ENCODE measurements around the gene CHST12. TPM values are rescaled to one million over a fixed set of nuclear protein-coding genes. Genes with fewer than 3 reads are reported as not detected.

The CHST12 gene
- total and polyA plus RNA-seq, 2 donors (not counting 1 experiment from before 2014, with no cell fraction given) = 25.4 to 27.1 TPM

DNA sequence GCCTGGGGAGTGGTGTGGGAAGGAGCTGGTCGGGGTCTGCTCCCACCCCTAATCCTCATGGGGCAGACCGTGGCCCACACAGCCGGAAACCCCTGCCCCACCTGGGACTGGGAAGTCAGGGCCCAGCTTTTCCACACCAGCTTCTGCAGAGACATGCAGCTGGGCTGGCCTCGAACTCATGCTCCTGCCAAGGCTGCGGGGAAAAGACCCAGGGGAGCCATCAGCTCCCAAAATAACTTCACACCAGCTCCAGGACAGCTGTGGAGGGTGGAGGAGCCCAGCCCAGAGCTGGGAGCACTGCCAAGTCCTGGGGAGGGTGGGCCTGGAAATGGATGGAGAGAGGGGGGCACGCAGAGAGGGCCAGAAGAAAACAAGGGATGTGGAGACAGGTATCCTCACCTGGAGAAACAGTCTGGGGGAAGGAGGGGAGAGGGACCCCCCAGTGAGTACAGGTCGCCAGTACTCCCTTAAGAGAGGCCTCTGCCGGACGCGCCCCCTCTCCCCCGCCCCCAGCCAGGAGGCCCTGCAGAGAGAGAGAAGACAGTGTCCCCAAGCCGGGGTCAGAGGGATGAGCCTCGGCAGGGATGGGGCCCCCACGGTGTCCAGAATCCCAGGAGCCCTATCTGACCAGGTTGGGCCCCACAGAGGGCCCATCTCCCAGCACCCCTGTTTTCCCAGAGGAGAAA, 84.3 kb downstream of the CHST12 start:
- Histone ChIP-seq H3K4me3 (ENCODE audit: control extremely low read depth in 1 of 5, extremely low read depth in 1 of 5, insufficient read depth in 1 of 5, low read depth in 2 of 5, low read length in 4 of 5) (no peak overlapping the region), H3K27me3 (replicated peaks in 1 of 4; ENCODE audit: control extremely low read depth in 1 of 4, control insufficient read depth in 3 of 4, insufficient read depth in 4 of 4, low read length in 3 of 4) (peaks cover 0 to 14% (median 0%) of the 10 kb centered on the region in 4 experiments), H3K4me2 (replicated peaks; ENCODE audit: low read depth, low read length, poor library complexity, severe bottlenecking) (no peak overlapping the region), H3K79me2 (ENCODE audit: control insufficient read depth, insufficient read depth, low read length) (no peaks in the 10 kb centered on the region), H3K9me3 (ENCODE audit: control extremely low read depth in 1 of 3, control insufficient read depth in 2 of 3, insufficient read depth in 1 of 3, low read length in 2 of 3) (peaks cover 0 to 14% (median 4%) of the 10 kb centered on the region in 3 donors), H3K36me3 (replicated peaks in 1 of 2; ENCODE audit: control extremely low read depth in 1 of 2, control insufficient read depth in 1 of 2, extremely low read depth in 1 of 2, insufficient read depth in 2 of 2, low read length in 1 of 2) (no peaks in the 10 kb centered on the region), H2AFZ (ENCODE audit: insufficient read depth, low read depth, low read length, poor library complexity, severe bottlenecking) (no peak overlapping the region), H3K4me1 (ENCODE audit: control insufficient read depth in 2 of 2, insufficient read depth in 2 of 2, low read length in 2 of 2) (no peaks in the 10 kb centered on the region), H3K27ac (ENCODE audit: low read length in 2 of 2) (no peak overlapping the region), H4K20me1 (ENCODE audit: control insufficient read depth, insufficient read depth, low read length, poor library complexity, severe bottlenecking) (no peaks in the 10 kb centered on the region), H3K9ac (ENCODE audit: low read length) (no peak overlapping the region)
- Mint-ChIP-seq H3K9me3 (ENCODE audit: insufficient read depth) (no peaks in the 10 kb centered on the region), H3K4me1 (peaks cover 2% of the 10 kb centered on the region), H3K27me3 (no peaks in the 10 kb centered on the region), H3K4me3 (no peak overlapping the region), H3K27ac (no peak overlapping the region)
- ATAC-seq (ENCODE audit: low read depth) = no peak
- intact Hi-C loops (cut with micrococcal nuclease) = no loop called here
- no peak for TF ChIP-seq EZH2 (IDR thresholded peaks at IDR 0.05; ENCODE audit: borderline replicate concordance, insufficient read depth, low read depth, low read length, poor library complexity, severe bottlenecking)
- TF ChIP-seq, protein P1, sequence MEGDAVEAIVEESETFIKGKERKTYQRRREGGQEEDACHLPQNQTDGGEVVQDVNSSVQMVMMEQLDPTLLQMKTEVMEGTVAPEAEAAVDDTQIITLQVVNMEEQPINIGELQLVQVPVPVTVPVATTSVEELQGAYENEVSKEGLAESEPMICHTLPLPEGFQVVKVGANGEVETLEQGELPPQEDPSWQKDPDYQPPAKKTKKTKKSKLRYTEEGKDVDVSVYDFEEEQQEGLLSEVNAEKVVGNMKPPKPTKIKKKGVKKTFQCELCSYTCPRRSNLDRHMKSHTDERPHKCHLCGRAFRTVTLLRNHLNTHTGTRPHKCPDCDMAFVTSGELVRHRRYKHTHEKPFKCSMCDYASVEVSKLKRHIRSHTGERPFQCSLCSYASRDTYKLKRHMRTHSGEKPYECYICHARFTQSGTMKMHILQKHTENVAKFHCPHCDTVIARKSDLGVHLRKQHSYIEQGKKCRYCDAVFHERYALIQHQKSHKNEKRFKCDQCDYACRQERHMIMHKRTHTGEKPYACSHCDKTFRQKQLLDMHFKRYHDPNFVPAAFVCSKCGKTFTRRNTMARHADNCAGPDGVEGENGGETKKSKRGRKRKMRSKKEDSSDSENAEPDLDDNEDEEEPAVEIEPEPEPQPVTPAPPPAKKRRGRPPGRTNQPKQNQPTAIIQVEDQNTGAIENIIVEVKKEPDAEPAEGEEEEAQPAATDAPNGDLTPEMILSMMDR (IDR thresholded peaks at IDR 0.05) = no peak
- ChIA-PET POLR2A (interaction anchor here (0.6 to 1.0 kb wide), 2 partner anchors 40 to 64 kb away, joined by 3 to 13 read pairs; no protein-coding TSS in a partner anchor), CTCF (no interaction called here)
- no peak for DNase-seq
- 63% methylated on average over 10 of the region's 14 CpGs for WGBS (ENCODE audit: insufficient coverage)

DNA sequence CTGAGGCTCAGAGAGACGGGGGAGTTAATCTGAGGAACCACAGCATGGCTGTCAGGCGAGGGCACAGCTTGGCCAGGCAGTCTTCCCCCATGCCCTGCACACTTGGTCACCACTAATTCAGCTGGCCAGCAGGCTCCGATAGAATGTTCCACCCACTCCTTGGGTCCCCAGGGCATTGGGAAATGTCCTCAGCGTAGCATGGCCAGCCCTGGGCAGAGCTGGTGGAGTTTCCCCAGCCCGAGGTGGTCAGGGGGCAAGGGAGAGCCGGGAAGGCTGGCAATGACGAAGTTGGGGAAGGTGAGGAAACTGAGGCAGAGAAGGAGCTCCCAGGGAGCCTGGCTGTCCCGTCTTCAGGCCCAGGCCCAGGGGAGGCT, 84.8 kb downstream of the CHST12 start:
- Histone ChIP-seq H3K27me3 (replicated peaks in 1 of 4; ENCODE audit: control extremely low read depth in 1 of 4, control insufficient read depth in 3 of 4, insufficient read depth in 4 of 4, low read length in 3 of 4) (peaks cover 0 to 20% (median 0%) of the 10 kb centered on the region in 4 experiments), H3K4me2 (replicated peaks; ENCODE audit: low read depth, low read length, poor library complexity, severe bottlenecking) (no peak overlapping the region), H3K79me2 (ENCODE audit: control insufficient read depth, insufficient read depth, low read length) (no peaks in the 10 kb centered on the region), H3K9me3 (ENCODE audit: control extremely low read depth in 1 of 3, control insufficient read depth in 2 of 3, insufficient read depth in 1 of 3, low read length in 2 of 3) (peaks cover 0 to 9% (median 0%) of the 10 kb centered on the region in 3 donors), H3K9ac (ENCODE audit: low read length) (no peak overlapping the region), H3K36me3 (replicated peaks in 1 of 2; ENCODE audit: control extremely low read depth in 1 of 2, control insufficient read depth in 1 of 2, extremely low read depth in 1 of 2, insufficient read depth in 2 of 2, low read length in 1 of 2) (no peaks in the 10 kb centered on the region), H3K4me3 (ENCODE audit: control extremely low read depth in 1 of 5, extremely low read depth in 1 of 5, insufficient read depth in 1 of 5, low read depth in 2 of 5, low read length in 4 of 5) (no peak overlapping the region), H2AFZ (ENCODE audit: insufficient read depth, low read depth, low read length, poor library complexity, severe bottlenecking) (no peak overlapping the region), H3K27ac (ENCODE audit: low read length in 2 of 2) (no peak overlapping the region), H4K20me1 (ENCODE audit: control insufficient read depth, insufficient read depth, low read length, poor library complexity, severe bottlenecking) (no peaks in the 10 kb centered on the region), H3K4me1 (ENCODE audit: control insufficient read depth in 2 of 2, insufficient read depth in 2 of 2, low read length in 2 of 2) (no peaks in the 10 kb centered on the region)
- Mint-ChIP-seq H3K27me3 (no peaks in the 10 kb centered on the region), H3K27ac (no peak overlapping the region), H3K4me3 (no peak overlapping the region), H3K4me1 (peaks cover 2% of the 10 kb centered on the region), H3K9me3 (ENCODE audit: insufficient read depth) (no peaks in the 10 kb centered on the region)
- no peak for TF ChIP-seq EZH2 (IDR thresholded peaks at IDR 0.05; ENCODE audit: borderline replicate concordance, insufficient read depth, low read depth, low read length, poor library complexity, severe bottlenecking)
- TF ChIP-seq, protein P1 (IDR thresholded peaks at IDR 0.05) = no peak
- ATAC-seq (ENCODE audit: low read depth) (no peak), DNase-seq (no peak)
- ChIA-PET POLR2A (no interaction called here), CTCF (interaction anchor here (0.6 to 1.0 kb wide), 2 partner anchors 19 to 123 kb away, joined by 3 to 4 read pairs; no protein-coding TSS in a partner anchor)
- WGBS (ENCODE audit: insufficient coverage) = 83% methylated on average over 7 of the region's 8 CpGs
- intact Hi-C loops (cut with micrococcal nuclease) = no loop called here
